GM18505 (cell line): ENCODE data around the gene SNX21.

ENCODE experiments used
- ATAC-seq: cut with Tn5 transposase; IDR thresholded peaks from one replicate; pipeline ENCODE4 v1.9.1; 2021; ENCODE audit not compliant: unreplicated experiment
- POLR2A ChIP-seq: IDR thresholded peaks from 4 replicates; pipeline ENCODE4 v1.6.1; 2011; ENCODE audit warnings: borderline replicate concordance; ENCODE audit not compliant: insufficient read depth, insufficient read length; ENCODE audit errors: extremely low read depth

Gene SNX21

GRCh38 chr20:45832619-45833018 is 980 bp upstream of the SNX21 start:
- no peak for ATAC-seq
- TF ChIP-seq POLR2A, result no peak

- ATAC-seq, result no peak
- TF ChIP-seq POLR2A, result no peak
Measured at GRCh38 chr20:45833883-45834796, 541 bp downstream of the SNX21 start.

GRCh38 chr20:45834797-45835161 is 1.2 kb downstream of the SNX21 start:
- ATAC-seq, result no peak
- TF ChIP-seq POLR2A, result no peak

- no peak for TF ChIP-seq POLR2A
- ATAC-seq, result no peak
Measured at GRCh38 chr20:45835329-45835765, 1.7 kb downstream of the SNX21 start.

GRCh38 chr20:45835825-45836224 is 2.2 kb downstream of the SNX21 start:
- TF ChIP-seq POLR2A, result no peak
- no peak for ATAC-seq

- TF ChIP-seq POLR2A, result no peak
- no peak for ATAC-seq
Measured at GRCh38 chr20:45836841-45837240, 3.2 kb downstream of the SNX21 start.

GRCh38 chr20:45840700-45841198 is 7.2 kb downstream of the SNX21 start:
- ATAC-seq, result no peak
- no peak for TF ChIP-seq POLR2A

GRCh38 chr20:45841407-45842129 is 8.0 kb downstream of the SNX21 start:
- no peak for TF ChIP-seq POLR2A
- ATAC-seq, result no peak

GRCh38 chr20:45842169-45842812 is 8.7 kb downstream of the SNX21 start:
- no peak for ATAC-seq
- no peak for TF ChIP-seq POLR2A

GRCh38 chr20:45843506-45843905 is 9.9 kb downstream of the SNX21 start:
- no peak for TF ChIP-seq POLR2A
- ATAC-seq, result no peak

GRCh38 chr20:45845452-45845851 is 11.9 kb downstream of the SNX21 start:
- TF ChIP-seq POLR2A, result no peak
- no peak for ATAC-seq

GRCh38 chr20:45848421-45848820 is 14.8 kb downstream of the SNX21 start:
- no peak for TF ChIP-seq POLR2A
- ATAC-seq, result no peak

GRCh38 chr20:45848969-45849582 is 15.5 kb downstream of the SNX21 start:
- no peak for TF ChIP-seq POLR2A
- no peak for ATAC-seq
